HCT116 (cell line): ENCODE data around the gene DOCK1.

Experiments used
- JUND ChIP-seq: IDR thresholded peaks from 2 replicates; pipeline ENCODE4 v1.6.1; 2012
- POLR2A ChIP-seq: IDR thresholded peaks from 2 replicates; pipeline ENCODE4 v1.7.0; 2011; ENCODE audit warnings: borderline replicate concordance; ENCODE audit not compliant: insufficient read depth, insufficient read length; ENCODE audit errors: extremely low read depth
- POLR2AphosphoS5 ChIP-seq: IDR thresholded peaks from 2 replicates; pipeline ENCODE4 v1.6.1; 2011; ENCODE audit warnings: mild to moderate bottlenecking, low read depth, low read length, moderate library complexity
- TF ChIP-seq, protein P1 (sequence below), 3 experiments: fragments of 200-600 bp in 1 of 3; sonication (generic) in 1 of 3; IDR thresholded peaks in 2 of 3; conservative IDR thresholded peaks in 1 of 3; 2 replicates each; pipeline ENCODE4 v1.5.1; 2012 to 2017; ENCODE audit warnings: low read depth in 2 of 3, low read length in 2 of 3, antibody characterized with exemption in 1 of 3, borderline replicate concordance in 1 of 3, control low read depth in 1 of 3, mild to moderate bottlenecking in 1 of 3, mixed read lengths in 1 of 3, mixed run types in 1 of 3, moderate library complexity in 1 of 3; ENCODE audit not compliant: insufficient read depth in 1 of 3

DNA sequence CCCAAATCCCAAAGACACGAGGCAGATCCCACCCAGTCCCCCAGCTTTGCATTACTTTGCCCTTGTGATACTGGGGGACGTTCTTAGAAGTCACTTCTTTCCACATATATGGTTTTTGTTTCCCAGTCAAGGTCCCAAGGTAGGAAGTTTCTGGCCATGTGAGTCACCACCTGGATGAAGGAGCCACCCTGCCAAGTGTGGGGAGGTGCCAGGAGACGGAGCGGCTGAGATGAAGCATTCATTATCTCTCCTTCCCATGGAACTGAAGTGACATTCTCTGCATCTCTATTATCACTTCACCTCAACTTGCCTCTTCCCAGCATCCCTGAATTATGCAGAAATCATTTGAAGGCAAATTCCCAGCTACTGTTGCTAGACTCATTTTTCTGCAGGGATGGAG lies 427.4 kb downstream of the DOCK1 start:
- no peak for TF ChIP-seq POLR2A
- TF ChIP-seq, protein P1, sequence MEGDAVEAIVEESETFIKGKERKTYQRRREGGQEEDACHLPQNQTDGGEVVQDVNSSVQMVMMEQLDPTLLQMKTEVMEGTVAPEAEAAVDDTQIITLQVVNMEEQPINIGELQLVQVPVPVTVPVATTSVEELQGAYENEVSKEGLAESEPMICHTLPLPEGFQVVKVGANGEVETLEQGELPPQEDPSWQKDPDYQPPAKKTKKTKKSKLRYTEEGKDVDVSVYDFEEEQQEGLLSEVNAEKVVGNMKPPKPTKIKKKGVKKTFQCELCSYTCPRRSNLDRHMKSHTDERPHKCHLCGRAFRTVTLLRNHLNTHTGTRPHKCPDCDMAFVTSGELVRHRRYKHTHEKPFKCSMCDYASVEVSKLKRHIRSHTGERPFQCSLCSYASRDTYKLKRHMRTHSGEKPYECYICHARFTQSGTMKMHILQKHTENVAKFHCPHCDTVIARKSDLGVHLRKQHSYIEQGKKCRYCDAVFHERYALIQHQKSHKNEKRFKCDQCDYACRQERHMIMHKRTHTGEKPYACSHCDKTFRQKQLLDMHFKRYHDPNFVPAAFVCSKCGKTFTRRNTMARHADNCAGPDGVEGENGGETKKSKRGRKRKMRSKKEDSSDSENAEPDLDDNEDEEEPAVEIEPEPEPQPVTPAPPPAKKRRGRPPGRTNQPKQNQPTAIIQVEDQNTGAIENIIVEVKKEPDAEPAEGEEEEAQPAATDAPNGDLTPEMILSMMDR (IDR thresholded peaks at IDR 0.05 in 2 of 3, conservative IDR thresholded peaks at IDR 0.05 in 1 of 3; ENCODE audit: borderline replicate concordance in 1 of 3, insufficient read depth in 1 of 3, low read depth in 2 of 3, low read length in 2 of 3) = no peak
- TF ChIP-seq JUND = no peak
- no peak for TF ChIP-seq POLR2AphosphoS5
